Neutrophil (primary cell): ENCODE measurements around the gene EFS.

Source experiments
- H3K27ac ChIP-seq: fragments of 200-600 bp; sonication (generic); 2 replicates; pipeline ENCODE4 v1.5.1; 2016; ENCODE audit warnings: mild to moderate bottlenecking, moderate library complexity
- H3K27me3 ChIP-seq: fragments of 200-600 bp; sonication (generic); 2 replicates; pipeline ENCODE4 v1.6.0; 2016; ENCODE audit warnings: mild to moderate bottlenecking
- H3K36me3 ChIP-seq: fragments of 200-600 bp; sonication (generic); 2 replicates; pipeline ENCODE4 v1.5.1; 2017
- H3K4me1 ChIP-seq, 2 experiments: fragments of 200-600 bp in 1 of 2; sonication (generic) in 1 of 2; 1 replicate in 1 of 2; 2 replicates in 1 of 2; pipeline versions ENCODE4 v1.5.1 to v1.6.1; 2013 to 2016; ENCODE audit warnings: low read depth in 1 of 2, low read length in 1 of 2, mild to moderate bottlenecking in 1 of 2, moderate library complexity in 1 of 2; ENCODE audit not compliant: control insufficient read depth in 1 of 2, insufficient read depth in 1 of 2
- H3K4me3 ChIP-seq, 2 experiments: fragments of 200-600 bp in 1 of 2; sonication (generic) in 1 of 2; 1 replicate in 1 of 2; 2 replicates in 1 of 2; pipeline ENCODE4 v1.5.1; 2013 to 2016; ENCODE audit warnings: low read depth in 1 of 2, low read length in 1 of 2, mild to moderate bottlenecking in 1 of 2, moderate library complexity in 1 of 2
- H3K9me3 ChIP-seq: fragments of 200-600 bp; sonication (generic); 2 replicates; pipeline ENCODE4 v1.5.1; 2016
- CTCF ChIP-seq: fragments of 200-600 bp; sonication (generic); IDR thresholded peaks from 2 replicates; pipeline ENCODE4 v1.5.1; 2016; ENCODE audit warnings: antibody characterized with exemption

Gene EFS

GRCh38 chr14:23361763-23362162 lies 3.2 kb downstream of the EFS start:
- H3K4me3 ChIP-seq: no peak overlapping the region
- no peak overlapping the region for H3K27ac ChIP-seq
- H3K9me3 ChIP-seq: no peaks in the 10 kb centered on the region
- no peak for TF ChIP-seq CTCF
- H3K4me1 ChIP-seq: no peaks in the 10 kb centered on the region
- peaks cover 70% of the 10 kb centered on the region for H3K27me3 ChIP-seq
- H3K36me3 ChIP-seq: no peaks in the 10 kb centered on the region

- peaks cover 70% of the 10 kb centered on the region for H3K27me3 ChIP-seq
- no peaks in the 10 kb centered on the region for H3K9me3 ChIP-seq
- TF ChIP-seq CTCF: no peak
- no peaks in the 10 kb centered on the region for H3K36me3 ChIP-seq
- H3K27ac ChIP-seq: no peak overlapping the region
- no peak overlapping the region for H3K4me3 ChIP-seq
- H3K4me1 ChIP-seq: no peaks in the 10 kb centered on the region
Measured at GRCh38 chr14:23361320-23361719, 3.7 kb downstream of the EFS start.

GRCh38 chr14:23360496-23360895 lies 4.5 kb downstream of the EFS start:
- H3K36me3 ChIP-seq: no peaks in the 10 kb centered on the region
- H3K27me3 ChIP-seq: peaks cover 70% of the 10 kb centered on the region

GRCh38 chr14:23359722-23360447 lies 5.1 kb downstream of the EFS start:
- Histone ChIP-seq H3K9me3 (no peaks in the 10 kb centered on the region), H3K4me3 (no peak overlapping the region), H3K27me3 (peaks cover 70% of the 10 kb centered on the region), H3K36me3 (no peaks in the 10 kb centered on the region), H3K4me1 (no peaks in the 10 kb centered on the region), H3K27ac (no peak overlapping the region)
- no peak for TF ChIP-seq CTCF

More at GRCh38 chr14:23360496-23360895, 4.5 kb downstream of the EFS start:
- H3K4me3 ChIP-seq: no peak overlapping the region
- no peak for TF ChIP-seq CTCF
- no peak overlapping the region for H3K27ac ChIP-seq
- no peaks in the 10 kb centered on the region for H3K9me3 ChIP-seq
- no peaks in the 10 kb centered on the region for H3K4me1 ChIP-seq

DNA sequence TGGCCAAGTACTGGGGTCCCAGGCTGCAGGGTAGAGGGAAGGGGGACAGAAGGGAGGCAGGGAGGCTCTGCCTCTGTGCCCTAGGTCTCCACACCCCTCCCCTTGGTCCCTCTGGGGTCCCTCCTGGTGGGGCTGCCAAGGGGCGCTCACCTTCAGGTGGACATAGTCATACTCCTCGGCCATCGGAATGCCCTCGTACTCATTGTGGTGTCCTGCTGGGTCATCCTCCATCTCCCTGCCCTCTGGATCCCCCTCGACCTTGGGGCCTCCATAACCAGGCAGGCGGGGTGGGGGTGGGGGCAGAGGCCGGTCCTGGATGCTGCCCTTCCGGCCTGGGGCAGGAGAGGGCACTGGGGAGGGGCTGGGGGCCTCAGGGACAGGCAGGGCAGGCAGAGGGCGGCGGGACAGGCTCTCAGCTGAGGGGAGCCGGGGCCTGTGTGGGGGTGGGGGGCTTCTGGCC lies 5.8 kb downstream of the EFS start:
- Histone ChIP-seq H3K4me3 (no peak overlapping the region), H3K36me3 (no peaks in the 10 kb centered on the region), H3K27ac (no peak overlapping the region), H3K27me3 (peaks cover 70% of the 10 kb centered on the region), H3K4me1 (no peaks in the 10 kb centered on the region), H3K9me3 (no peaks in the 10 kb centered on the region)
- TF ChIP-seq CTCF: no peak
